Measurements from ENCODE around the gene FBXL15. TPM values are rescaled to one million over a fixed set of nuclear protein-coding genes. Genes with fewer than 3 reads are reported as not detected.

The FBXL15 gene
- total and polyA plus RNA-seq, 2 donors (not counting 3 experiments of a cell fraction or from before 2014, with no cell fraction given) = 9.9 to 15.3 TPM

GRCh38 chr10:102398172-102399020 lies 22.2 kb upstream of the FBXL15 start:
- dilution Hi-C loops (cut with MboI; ENCODE audit: extremely low pct_ligation_motif_present, low sequenced_read_pairs) (no loop called here), intact Hi-C loops (cut with micrococcal nuclease) (loop anchor here (1.0 kb wide), 3 partner anchors 24 to 229 kb away; no protein-coding TSS in a partner anchor)
- POLR2A ChIA-PET = no interaction called here
- FAIRE-seq (no peak), DNase-seq (ENCODE audit: low read depth, low spot score) (no peak)
- H3K27ac ChIP-seq (ENCODE audit: insufficient read depth, low read depth, low read length) = no peak overlapping the region
- no peaks in the 10 kb centered on the region for H3K79me2 ChIP-seq (ENCODE audit: control insufficient read depth, insufficient read depth, low read length)
- no peak overlapping the region for H3K4me3 ChIP-seq (replicated peaks in 1 of 3; ENCODE audit: insufficient read depth in 1 of 3, low read depth in 1 of 3, low read length in 3 of 3)
- CTCF ChIA-PET = interaction anchor here (0.9 to 9.2 kb wide), 17 partner anchors 8 to 246 kb away, joined by 3 to 168 read pairs (median 6); partner anchors contain the start of genes CUEDC2, FBXL15, NOLC1 and PITX3
- H3K9me1 ChIP-seq (replicated peaks; ENCODE audit: control insufficient read depth, extremely low read depth, insufficient read depth, low read length) = no peaks in the 10 kb centered on the region
- no peak overlapping the region for H3K9ac ChIP-seq (replicated peaks; ENCODE audit: extremely low read depth, insufficient read depth, low read length)
- H3K9me3 ChIP-seq (replicated peaks; ENCODE audit: control insufficient read depth, insufficient read depth, low read length) = no peaks in the 10 kb centered on the region
- H2AFZ ChIP-seq (ENCODE audit: low read depth, low read length) = no peak overlapping the region
- BruUV-seq (replicated peaks) = no TSS peak
- H4K20me1 ChIP-seq (replicated peaks; ENCODE audit: control insufficient read depth, extremely low read depth, insufficient read depth, low read length) = no peaks in the 10 kb centered on the region
- H3K4me1 ChIP-seq (ENCODE audit: control insufficient read depth, extremely low read depth, insufficient read depth, low read length) = peaks cover 17% of the 10 kb centered on the region
- H3K4me2 ChIP-seq (ENCODE audit: insufficient read depth, low read length) = no peak overlapping the region
- H3K27me3 ChIP-seq (ENCODE audit: control insufficient read depth in 2 of 2, insufficient read depth in 2 of 2, low read length in 2 of 2) = no peaks in the 10 kb centered on the region
- TF ChIP-seq POLR2AphosphoS5 (IDR thresholded peaks at IDR 0.05; ENCODE audit: insufficient read depth, low read depth, low read length) (no peak), GATA2 (IDR thresholded peaks at IDR 0.05; ENCODE audit: insufficient read depth, insufficient read length, low read depth, low read length) (no peak), FOS (IDR thresholded peaks at IDR 0.05; ENCODE audit: borderline replicate concordance, insufficient read depth, low read length) (no peak), JUN (IDR thresholded peaks at IDR 0.05; ENCODE audit: borderline replicate concordance, insufficient read depth, insufficient read length, low read depth) (no peak), CTCF (IDR thresholded peaks at IDR 0.05; ENCODE audit: extremely low read depth in 1 of 2, insufficient read depth in 1 of 2, low read depth in 1 of 2, low read length in 2 of 2) (no peak), EZH2 (IDR thresholded peaks at IDR 0.05; ENCODE audit: borderline replicate concordance, low read depth, low read length, severe bottlenecking) (no peak), POLR2A (IDR thresholded peaks at IDR 0.05; ENCODE audit: low read depth, low read length) (no peak), MYC (IDR thresholded peaks at IDR 0.05; ENCODE audit: low read depth, low read length) (no peak)
- TF ChIP-seq, protein P1, sequence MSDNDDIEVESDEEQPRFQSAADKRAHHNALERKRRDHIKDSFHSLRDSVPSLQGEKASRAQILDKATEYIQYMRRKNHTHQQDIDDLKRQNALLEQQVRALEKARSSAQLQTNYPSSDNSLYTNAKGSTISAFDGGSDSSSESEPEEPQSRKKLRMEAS (IDR thresholded peaks at IDR 0.05; ENCODE audit: insufficient read depth, insufficient read length) = no peak
- H3K36me3 ChIP-seq (ENCODE audit: control insufficient read depth in 2 of 2, extremely low read depth in 1 of 2, insufficient read depth in 2 of 2, low read length in 2 of 2) = peaks cover 0 to 32% of the 10 kb centered on the region in 2 experiments
